ENCODE data around the gene ZNF618. TPM values are rescaled to one million over a fixed set of nuclear protein-coding genes. Genes with fewer than 3 reads are reported as not detected.

The ZNF618 gene
- total RNA-seq, 1 experiment from 2014 or later, result 1.2 TPM

DNA sequence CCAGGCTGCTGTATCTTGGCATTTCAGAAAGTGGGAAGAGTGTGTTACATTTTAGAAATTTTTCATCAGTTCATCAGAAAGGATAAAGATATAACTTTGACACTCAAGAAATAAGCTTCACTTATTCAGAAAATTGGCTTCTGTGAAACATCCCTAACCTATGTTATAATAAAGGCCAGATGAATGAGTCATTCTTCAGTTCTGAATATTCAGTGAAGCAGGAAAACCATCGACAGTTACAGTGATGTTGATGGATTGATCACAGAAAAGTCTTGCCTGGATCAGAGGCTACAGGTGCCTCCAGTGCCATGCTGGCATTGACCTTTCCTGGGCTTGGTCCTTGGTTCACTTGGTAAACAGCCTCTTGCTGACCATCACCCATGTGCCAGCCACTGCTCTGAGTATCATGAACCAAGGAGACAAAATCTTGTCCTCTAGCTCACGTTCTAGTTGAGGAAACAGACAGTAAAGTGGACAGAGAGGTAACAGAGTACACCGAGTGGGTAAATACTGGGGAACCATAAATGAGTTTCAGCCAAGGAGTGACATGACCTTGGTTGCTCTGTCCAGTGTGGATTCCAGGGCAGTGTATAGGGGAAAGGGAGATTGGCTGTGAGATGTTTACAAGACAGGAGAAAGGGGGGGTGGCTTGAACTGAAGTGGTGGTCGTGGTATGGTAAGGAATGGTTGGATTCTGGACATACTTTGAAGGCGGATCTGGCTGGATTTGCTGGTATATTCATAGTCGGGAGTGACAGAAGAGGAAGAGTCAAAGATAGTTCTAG lies 103.4 kb downstream of the ZNF618 start:
- Mint-ChIP-seq H3K27ac (ENCODE audit: unreplicated experiment) (no peak overlapping the region), H3K4me3 (ENCODE audit: unreplicated experiment) (no peak overlapping the region), H3K9me3 (ENCODE audit: unreplicated experiment) (no peaks in the 10 kb centered on the region), H3K36me3 (ENCODE audit: insufficient read depth, unreplicated experiment) (peaks cover 5% of the 10 kb centered on the region), H3K27me3 (ENCODE audit: insufficient read depth, unreplicated experiment) (no peaks in the 10 kb centered on the region), H3K4me1 (ENCODE audit: low read depth, unreplicated experiment) (no peaks in the 10 kb centered on the region)
- CTCF ChIA-PET, result no interaction called here
- no peak for DNase-seq
- no peaks in the 10 kb centered on the region for H3K36me3 ChIP-seq (ENCODE audit: control insufficient read depth, insufficient read depth, low read length)
- BruUV-seq (replicated peaks), result no TSS peak
- intact Hi-C loops (cut with micrococcal nuclease; ENCODE audit: unreplicated experiment), result no loop called here
- no peak overlapping the region for H3K4me3 ChIP-seq (ENCODE audit: low read depth, low read length)
- TF ChIP-seq CTCF (IDR thresholded peaks at IDR 0.05; ENCODE audit: insufficient read depth in 1 of 2, low read depth in 1 of 2, low read length in 1 of 2, severe bottlenecking in 1 of 2, unreplicated experiment in 1 of 2), result no peak
- no peaks in the 10 kb centered on the region; the same call in 1 of the 2 replicates for H3K27me3 ChIP-seq (replicated peaks; ENCODE audit: control insufficient read depth, insufficient read depth, low read length)
- POLR2A ChIA-PET, result no interaction called here
- no peaks in the 10 kb centered on the region for H3K9me3 ChIP-seq
- no peaks in the 10 kb centered on the region for H3K4me1 ChIP-seq

- Histone ChIP-seq H3K27me3 (replicated peaks; ENCODE audit: control insufficient read depth, insufficient read depth, low read length) (no peaks in the 10 kb centered on the region; the same call in 1 of the 2 replicates), H3K4me3 (ENCODE audit: low read depth, low read length) (no peak overlapping the region), H3K9me3 (no peaks in the 10 kb centered on the region), H3K36me3 (ENCODE audit: control insufficient read depth, insufficient read depth, low read length) (no peaks in the 10 kb centered on the region), H3K4me1 (no peaks in the 10 kb centered on the region)
- no peaks in the 10 kb centered on the region for H3K36me3 Mint-ChIP-seq (ENCODE audit: insufficient read depth, unreplicated experiment)
- BruUV-seq (replicated peaks), result no TSS peak
- H3K4me3 Mint-ChIP-seq (ENCODE audit: unreplicated experiment), result no peak overlapping the region
- no peaks in the 10 kb centered on the region for H3K9me3 Mint-ChIP-seq (ENCODE audit: unreplicated experiment)
- ChIA-PET POLR2A (no interaction called here), CTCF (no interaction called here)
- intact Hi-C loops (cut with micrococcal nuclease; ENCODE audit: unreplicated experiment), result no loop called here
- no peak overlapping the region for H3K27ac Mint-ChIP-seq (ENCODE audit: unreplicated experiment)
- no peak for TF ChIP-seq CTCF (IDR thresholded peaks at IDR 0.05; ENCODE audit: insufficient read depth in 1 of 2, low read depth in 1 of 2, low read length in 1 of 2, severe bottlenecking in 1 of 2, unreplicated experiment in 1 of 2)
- no peak for DNase-seq
- H3K4me1 Mint-ChIP-seq (ENCODE audit: low read depth, unreplicated experiment), result no peaks in the 10 kb centered on the region
- no peaks in the 10 kb centered on the region for H3K27me3 Mint-ChIP-seq (ENCODE audit: insufficient read depth, unreplicated experiment)
Observed at GRCh38 chr9:113984639-113985380, 108.7 kb downstream of the ZNF618 start.

DNA sequence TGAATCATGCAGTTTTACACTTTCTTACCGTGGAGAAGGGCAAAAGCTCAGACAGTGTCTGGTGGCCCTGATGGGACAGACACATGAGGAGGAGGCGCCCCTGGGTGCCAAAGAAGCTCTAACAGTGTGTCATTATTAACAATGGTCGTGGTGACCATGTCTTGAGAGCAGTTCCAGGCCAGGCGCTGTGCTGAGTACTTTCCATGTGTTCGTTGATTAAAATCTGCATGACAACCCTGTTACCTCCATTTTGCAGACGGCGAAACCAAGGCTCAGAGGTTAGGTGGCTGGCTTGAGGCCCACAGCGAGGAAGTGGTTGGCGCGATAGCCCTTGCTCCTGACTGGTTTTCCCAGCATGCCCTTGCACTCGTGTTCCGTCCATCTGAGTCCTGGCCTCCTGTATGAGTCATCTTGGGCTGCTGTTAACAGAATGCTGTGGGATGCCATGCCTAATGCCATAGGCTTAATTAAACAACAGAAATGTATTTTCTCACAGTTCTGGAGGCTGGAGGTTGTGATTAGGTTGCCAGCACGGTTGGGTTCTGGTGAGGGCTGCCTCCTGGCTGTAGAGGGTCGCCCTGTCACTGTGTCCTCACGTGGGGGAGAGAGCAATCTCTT lies 110.0 kb downstream of the ZNF618 start:
- no peaks in the 10 kb centered on the region for H3K9me3 Mint-ChIP-seq (ENCODE audit: unreplicated experiment)
- H3K4me1 ChIP-seq, result no peaks in the 10 kb centered on the region
- H3K36me3 ChIP-seq (ENCODE audit: control insufficient read depth, insufficient read depth, low read length), result no peaks in the 10 kb centered on the region
- TF ChIP-seq CTCF (IDR thresholded peaks at IDR 0.05; ENCODE audit: insufficient read depth in 1 of 2, low read depth in 1 of 2, low read length in 1 of 2, severe bottlenecking in 1 of 2, unreplicated experiment in 1 of 2), result no peak
- H3K27me3 ChIP-seq (replicated peaks; ENCODE audit: control insufficient read depth, insufficient read depth, low read length), result no peaks in the 10 kb centered on the region
- no peak for DNase-seq
- H3K27ac Mint-ChIP-seq (ENCODE audit: unreplicated experiment), result no peak overlapping the region
- POLR2A ChIA-PET, result no interaction called here
- intact Hi-C loops (cut with micrococcal nuclease; ENCODE audit: unreplicated experiment), result no loop called here
- CTCF ChIA-PET, result no interaction called here
- H3K27me3 Mint-ChIP-seq (ENCODE audit: insufficient read depth, unreplicated experiment), result no peaks in the 10 kb centered on the region
- no TSS peak for BruUV-seq (replicated peaks)
- no peaks in the 10 kb centered on the region for H3K9me3 ChIP-seq
- no peaks in the 10 kb centered on the region for H3K36me3 Mint-ChIP-seq (ENCODE audit: insufficient read depth, unreplicated experiment)
- H3K4me3 ChIP-seq (ENCODE audit: low read depth, low read length), result no peak overlapping the region
- no peak overlapping the region for H3K4me3 Mint-ChIP-seq (ENCODE audit: unreplicated experiment)
- no peaks in the 10 kb centered on the region for H3K4me1 Mint-ChIP-seq (ENCODE audit: low read depth, unreplicated experiment)
